ENCODE measurements around the gene RAB40C. TPM values are rescaled to one million over a fixed set of nuclear protein-coding genes. Genes with fewer than 3 reads are reported as not detected.

The RAB40C gene
- polyA plus RNA-seq, 1 donor (not counting 4 experiments of a cell fraction or from before 2014, with no cell fraction given), result 4.0 TPM

DNA sequence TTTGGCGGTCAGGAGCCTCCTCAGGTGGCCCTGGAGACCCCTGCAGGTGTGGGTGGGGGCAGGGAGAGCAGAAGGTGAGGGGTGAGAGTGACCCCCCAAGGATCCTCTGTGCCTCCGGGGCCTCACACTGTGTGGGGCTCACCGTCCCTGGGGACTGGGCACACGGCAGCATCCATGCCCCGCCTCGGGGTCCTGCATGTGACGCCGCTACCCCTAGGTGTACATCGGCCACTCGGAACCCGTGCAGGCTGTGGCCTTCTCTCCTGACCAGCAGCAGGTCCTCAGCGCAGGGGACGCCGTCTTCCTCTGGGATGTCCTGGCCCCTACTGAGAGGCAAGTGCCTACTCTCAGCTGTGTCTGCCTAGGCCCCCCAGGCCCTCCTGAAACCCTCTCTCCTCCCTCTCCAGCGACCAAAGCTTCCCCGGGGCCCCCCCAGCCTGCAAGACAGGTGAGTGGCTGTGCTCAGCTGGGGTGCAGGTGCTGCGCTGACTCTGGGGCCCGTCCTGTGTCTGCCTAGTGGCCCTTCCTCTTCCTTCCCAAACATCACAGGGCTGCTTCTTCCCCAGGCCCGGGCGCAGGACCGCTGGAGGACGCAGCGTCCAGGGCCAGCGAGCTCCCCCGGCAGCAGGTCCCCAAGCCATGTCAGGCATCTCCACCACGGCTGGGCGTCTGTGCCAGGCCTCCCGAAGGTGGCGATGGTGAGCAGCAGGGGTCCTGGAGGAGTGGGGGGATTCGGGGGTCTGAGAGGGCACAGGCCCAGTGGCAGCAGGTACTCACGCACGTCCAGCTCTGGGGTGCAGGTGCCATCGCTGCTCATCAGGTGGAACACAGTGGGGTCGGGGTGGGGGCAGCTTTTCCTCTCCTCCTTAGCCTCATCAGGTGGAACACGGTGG is 69.1 kb downstream of the RAB40C start:
- H2AFZ ChIP-seq (ENCODE audit: control insufficient read depth, low read length), result no peak overlapping the region
- H3K9ac ChIP-seq (ENCODE audit: control insufficient read depth, extremely low read depth, insufficient read depth, low read length), result no peak overlapping the region
- no peak overlapping the region for H3K4me3 ChIP-seq (ENCODE audit: control insufficient read depth in 2 of 3, extremely low read depth in 1 of 3, insufficient read depth in 2 of 3, low read depth in 1 of 3, low read length in 3 of 3)
- no peaks in the 10 kb centered on the region for H3K4me1 ChIP-seq (ENCODE audit: control insufficient read depth, extremely low read depth, insufficient read depth, low read length)
- no peaks in the 10 kb centered on the region for H3K36me3 ChIP-seq (ENCODE audit: control insufficient read depth in 2 of 2, extremely low read depth in 1 of 2, insufficient read depth in 2 of 2, low read length in 2 of 2)
- H3K27me3 ChIP-seq (ENCODE audit: control insufficient read depth, extremely low read depth, insufficient read depth, low read length), result no peaks in the 10 kb centered on the region
- TF ChIP-seq CTCF (optimal IDR thresholded peaks at IDR 0.05 in 1 of 3, IDR thresholded peaks at IDR 0.05 in 1 of 3, conservative IDR thresholded peaks at IDR 0.05 in 1 of 3; ENCODE audit: extremely low read depth in 1 of 3, insufficient read depth in 2 of 3, low read length in 3 of 3), result peak in 2 of 3 experiments; percentile 6 to 26
- TF ChIP-seq EZH2 (IDR thresholded peaks at IDR 0.05; ENCODE audit: low read length), result no peak
- H3K9me3 ChIP-seq (ENCODE audit: control insufficient read depth, low read depth, low read length), result no peaks in the 10 kb centered on the region
- H3K27ac ChIP-seq (ENCODE audit: control insufficient read depth, insufficient read depth, low read length), result no peak overlapping the region
- no peak for FAIRE-seq
- no peaks in the 10 kb centered on the region for H3K79me2 ChIP-seq (ENCODE audit: control insufficient read depth, insufficient read depth, low read length)
- no peak overlapping the region for H3K4me2 ChIP-seq (ENCODE audit: control insufficient read depth, extremely low read depth, insufficient read depth, low read depth, low read length)
- dilution Hi-C loops (cut with MboI; ENCODE audit: extremely low pct_ligation_motif_present, low sequenced_read_pairs), result no loop called here
- no peaks in the 10 kb centered on the region for H4K20me1 ChIP-seq (ENCODE audit: control insufficient read depth, extremely low read depth, insufficient read depth, low read length)
- no peaks in the 10 kb centered on the region for H3K9me1 ChIP-seq (ENCODE audit: control insufficient read depth, extremely low read depth, insufficient read depth, low read length)
- no peak for DNase-seq (ENCODE audit: low read depth, low spot score)

- H3K9me3 ChIP-seq (ENCODE audit: control insufficient read depth, low read depth, low read length), result no peaks in the 10 kb centered on the region
- H3K27ac ChIP-seq (ENCODE audit: control insufficient read depth, insufficient read depth, low read length), result no peak overlapping the region
- dilution Hi-C loops (cut with MboI; ENCODE audit: extremely low pct_ligation_motif_present, low sequenced_read_pairs), result no loop called here
- H3K4me2 ChIP-seq (ENCODE audit: control insufficient read depth, extremely low read depth, insufficient read depth, low read depth, low read length), result no peak overlapping the region
- H3K27me3 ChIP-seq (ENCODE audit: control insufficient read depth, extremely low read depth, insufficient read depth, low read length), result no peaks in the 10 kb centered on the region
- no peaks in the 10 kb centered on the region for H4K20me1 ChIP-seq (ENCODE audit: control insufficient read depth, extremely low read depth, insufficient read depth, low read length)
- no peak overlapping the region for H3K9ac ChIP-seq (ENCODE audit: control insufficient read depth, extremely low read depth, insufficient read depth, low read length)
- DNase-seq (ENCODE audit: low read depth, low spot score) (no peak), FAIRE-seq (no peak)
- H3K36me3 ChIP-seq (ENCODE audit: control insufficient read depth in 2 of 2, extremely low read depth in 1 of 2, insufficient read depth in 2 of 2, low read length in 2 of 2), result no peaks in the 10 kb centered on the region
- no peak for TF ChIP-seq EZH2 (IDR thresholded peaks at IDR 0.05; ENCODE audit: low read length)
- no peak for TF ChIP-seq CTCF (optimal IDR thresholded peaks at IDR 0.05 in 1 of 3, IDR thresholded peaks at IDR 0.05 in 1 of 3, conservative IDR thresholded peaks at IDR 0.05 in 1 of 3; ENCODE audit: extremely low read depth in 1 of 3, insufficient read depth in 2 of 3, low read length in 3 of 3)
- H3K9me1 ChIP-seq (ENCODE audit: control insufficient read depth, extremely low read depth, insufficient read depth, low read length), result no peaks in the 10 kb centered on the region
- no peak overlapping the region for H3K4me3 ChIP-seq (ENCODE audit: control insufficient read depth in 2 of 3, extremely low read depth in 1 of 3, insufficient read depth in 2 of 3, low read depth in 1 of 3, low read length in 3 of 3)
- H2AFZ ChIP-seq (ENCODE audit: control insufficient read depth, low read length), result no peak overlapping the region
- H3K79me2 ChIP-seq (ENCODE audit: control insufficient read depth, insufficient read depth, low read length), result no peaks in the 10 kb centered on the region
- no peaks in the 10 kb centered on the region for H3K4me1 ChIP-seq (ENCODE audit: control insufficient read depth, extremely low read depth, insufficient read depth, low read length)
These were observed 69.8 kb downstream of the RAB40C start for GRCh38 chr16:659618-660017.

All from keratinocyte (primary cell).